ENCODE measurements around the gene MYL5.

DNA sequence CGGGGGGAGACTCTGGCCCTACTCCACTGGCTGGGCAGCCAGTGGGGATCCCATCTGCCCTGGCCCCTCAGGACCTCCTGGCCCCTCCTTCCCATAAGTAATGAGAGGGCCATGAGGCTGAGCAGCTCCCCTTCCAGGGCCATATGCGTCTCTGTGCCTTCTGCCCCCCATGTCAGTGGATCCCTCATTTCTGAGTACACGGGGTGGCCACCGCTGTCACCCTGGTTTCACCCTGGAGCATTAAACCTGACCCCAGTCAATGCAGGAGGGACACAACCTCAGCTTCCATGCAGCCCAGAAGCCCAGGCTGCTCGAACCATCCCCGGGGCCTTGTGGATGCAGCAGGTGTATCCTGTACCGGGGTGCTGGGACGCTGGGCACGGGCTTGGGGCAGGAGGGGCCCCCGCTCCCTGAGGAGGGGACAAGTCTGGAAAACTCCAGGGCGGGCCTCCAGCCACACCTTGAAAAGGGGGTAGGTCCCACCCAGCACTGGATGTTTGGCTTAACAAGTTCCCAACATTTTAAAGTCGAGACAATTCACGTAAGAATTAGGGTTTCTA is 24.5 kb upstream of the MYL5 start:
- TF ChIP-seq EZH2 (IDR thresholded peaks at IDR 0.05; ENCODE audit: borderline replicate concordance, insufficient read depth, low read length, poor library complexity, severe bottlenecking) (no peak), TAF1 (IDR thresholded peaks at IDR 0.05; ENCODE audit: low read depth) (no peak), RAD21 (conservative IDR thresholded peaks at IDR 0.05) (no peak), POLR2AphosphoS5 (IDR thresholded peaks at IDR 0.05) (no peak), SMC3 (conservative IDR thresholded peaks at IDR 0.05; ENCODE audit: poor library complexity) (no peak)
- TF ChIP-seq, protein P1, sequence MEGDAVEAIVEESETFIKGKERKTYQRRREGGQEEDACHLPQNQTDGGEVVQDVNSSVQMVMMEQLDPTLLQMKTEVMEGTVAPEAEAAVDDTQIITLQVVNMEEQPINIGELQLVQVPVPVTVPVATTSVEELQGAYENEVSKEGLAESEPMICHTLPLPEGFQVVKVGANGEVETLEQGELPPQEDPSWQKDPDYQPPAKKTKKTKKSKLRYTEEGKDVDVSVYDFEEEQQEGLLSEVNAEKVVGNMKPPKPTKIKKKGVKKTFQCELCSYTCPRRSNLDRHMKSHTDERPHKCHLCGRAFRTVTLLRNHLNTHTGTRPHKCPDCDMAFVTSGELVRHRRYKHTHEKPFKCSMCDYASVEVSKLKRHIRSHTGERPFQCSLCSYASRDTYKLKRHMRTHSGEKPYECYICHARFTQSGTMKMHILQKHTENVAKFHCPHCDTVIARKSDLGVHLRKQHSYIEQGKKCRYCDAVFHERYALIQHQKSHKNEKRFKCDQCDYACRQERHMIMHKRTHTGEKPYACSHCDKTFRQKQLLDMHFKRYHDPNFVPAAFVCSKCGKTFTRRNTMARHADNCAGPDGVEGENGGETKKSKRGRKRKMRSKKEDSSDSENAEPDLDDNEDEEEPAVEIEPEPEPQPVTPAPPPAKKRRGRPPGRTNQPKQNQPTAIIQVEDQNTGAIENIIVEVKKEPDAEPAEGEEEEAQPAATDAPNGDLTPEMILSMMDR (IDR thresholded peaks at IDR 0.05; ENCODE audit: poor library complexity, severe bottlenecking) = no peak
- TF ChIP-seq, protein P2, sequence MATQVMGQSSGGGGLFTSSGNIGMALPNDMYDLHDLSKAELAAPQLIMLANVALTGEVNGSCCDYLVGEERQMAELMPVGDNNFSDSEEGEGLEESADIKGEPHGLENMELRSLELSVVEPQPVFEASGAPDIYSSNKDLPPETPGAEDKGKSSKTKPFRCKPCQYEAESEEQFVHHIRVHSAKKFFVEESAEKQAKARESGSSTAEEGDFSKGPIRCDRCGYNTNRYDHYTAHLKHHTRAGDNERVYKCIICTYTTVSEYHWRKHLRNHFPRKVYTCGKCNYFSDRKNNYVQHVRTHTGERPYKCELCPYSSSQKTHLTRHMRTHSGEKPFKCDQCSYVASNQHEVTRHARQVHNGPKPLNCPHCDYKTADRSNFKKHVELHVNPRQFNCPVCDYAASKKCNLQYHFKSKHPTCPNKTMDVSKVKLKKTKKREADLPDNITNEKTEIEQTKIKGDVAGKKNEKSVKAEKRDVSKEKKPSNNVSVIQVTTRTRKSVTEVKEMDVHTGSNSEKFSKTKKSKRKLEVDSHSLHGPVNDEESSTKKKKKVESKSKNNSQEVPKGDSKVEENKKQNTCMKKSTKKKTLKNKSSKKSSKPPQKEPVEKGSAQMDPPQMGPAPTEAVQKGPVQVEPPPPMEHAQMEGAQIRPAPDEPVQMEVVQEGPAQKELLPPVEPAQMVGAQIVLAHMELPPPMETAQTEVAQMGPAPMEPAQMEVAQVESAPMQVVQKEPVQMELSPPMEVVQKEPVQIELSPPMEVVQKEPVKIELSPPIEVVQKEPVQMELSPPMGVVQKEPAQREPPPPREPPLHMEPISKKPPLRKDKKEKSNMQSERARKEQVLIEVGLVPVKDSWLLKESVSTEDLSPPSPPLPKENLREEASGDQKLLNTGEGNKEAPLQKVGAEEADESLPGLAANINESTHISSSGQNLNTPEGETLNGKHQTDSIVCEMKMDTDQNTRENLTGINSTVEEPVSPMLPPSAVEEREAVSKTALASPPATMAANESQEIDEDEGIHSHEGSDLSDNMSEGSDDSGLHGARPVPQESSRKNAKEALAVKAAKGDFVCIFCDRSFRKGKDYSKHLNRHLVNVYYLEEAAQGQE (IDR thresholded peaks at IDR 0.05; ENCODE audit: borderline replicate concordance) = no peak

Data from neural cell (in vitro differentiated cells).